Choroid plexus epithelial cell (primary cell): ENCODE data around the gene OCA2.

Source experiments
- DNase-seq: peaks from one replicate; pipeline ENCODE4 v3.0.0-alpha.2; 2010; ENCODE audit warnings: low read depth
- H3K4me3 ChIP-seq: 2 replicates; pipeline ENCODE4 v1.5.1; 2011; ENCODE audit warnings: low read depth, mild to moderate bottlenecking, control low read depth, low read length, moderate library complexity
- CTCF ChIP-seq: conservative IDR thresholded peaks from 2 replicates; pipeline ENCODE4 v1.5.1; 2011; ENCODE audit warnings: low read depth, mild to moderate bottlenecking, control low read depth, inconsistent platforms, low read length, moderate library complexity

Gene OCA2

DNA sequence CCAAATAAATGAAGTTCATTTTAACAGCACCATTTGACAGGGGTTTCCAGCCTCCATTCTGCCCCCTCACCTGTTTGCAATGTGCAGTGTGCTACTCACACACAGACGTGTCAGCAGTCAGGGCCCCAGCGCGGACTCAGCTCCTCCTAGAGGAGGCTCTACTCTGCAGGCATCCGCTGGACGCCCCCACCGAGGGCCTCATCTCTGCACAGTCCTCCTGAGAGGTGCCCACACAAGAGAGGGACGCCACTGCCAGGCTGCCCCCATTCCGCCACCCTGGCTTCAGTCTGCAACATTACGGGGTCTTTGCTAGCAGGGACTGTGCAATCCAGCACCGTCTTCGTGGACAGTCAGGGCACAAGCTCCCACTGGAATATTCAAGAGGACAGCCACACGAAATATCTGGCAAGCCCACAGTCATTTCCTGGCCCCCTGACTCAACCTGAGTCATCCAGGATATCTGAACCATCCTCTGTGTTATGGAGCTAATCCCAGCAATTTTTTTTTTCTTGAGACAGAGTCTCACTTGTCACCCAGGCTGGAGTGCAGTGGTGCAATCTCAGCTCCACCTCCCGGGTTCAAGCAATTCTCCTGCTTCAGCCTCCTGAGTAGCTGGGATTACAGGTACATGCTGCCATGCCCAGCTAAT is 255.0 kb downstream of the OCA2 start:
- TF ChIP-seq CTCF, result peak; percentile 23
- DNase-seq, result peak; percentile 46
- no peak overlapping the region for H3K4me3 ChIP-seq

- no peak overlapping the region for H3K4me3 ChIP-seq
- no peak for TF ChIP-seq CTCF
- no peak for DNase-seq
These were observed 256.0 kb downstream of the OCA2 start for GRCh38 chr15:27843146-27843545.

DNA sequence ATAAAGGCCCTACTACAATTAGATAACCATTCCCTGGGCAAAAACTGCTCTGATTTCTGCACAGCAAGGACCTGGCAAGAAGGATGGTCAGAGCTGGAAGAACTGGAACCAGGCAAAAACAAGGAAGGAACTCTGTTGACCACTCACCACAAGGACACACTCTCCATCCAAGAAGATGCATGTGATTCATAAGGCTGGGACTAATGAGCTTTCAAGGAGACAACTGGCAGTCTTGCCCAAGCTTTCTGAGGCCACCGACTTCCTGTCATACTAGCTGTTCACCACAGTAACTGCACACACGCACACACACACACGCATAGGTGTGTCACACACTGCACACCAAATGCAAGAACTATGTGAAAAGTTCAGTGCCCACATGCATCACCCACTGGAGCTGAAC is 256.6 kb downstream of the OCA2 start:
- H3K4me3 ChIP-seq, result no peak overlapping the region
- TF ChIP-seq CTCF, result no peak
- no peak for DNase-seq

- H3K4me3 ChIP-seq, result no peak overlapping the region
- TF ChIP-seq CTCF, result no peak
- no peak for DNase-seq
These were observed 263.7 kb downstream of the OCA2 start for GRCh38 chr15:27835233-27835939.

DNA sequence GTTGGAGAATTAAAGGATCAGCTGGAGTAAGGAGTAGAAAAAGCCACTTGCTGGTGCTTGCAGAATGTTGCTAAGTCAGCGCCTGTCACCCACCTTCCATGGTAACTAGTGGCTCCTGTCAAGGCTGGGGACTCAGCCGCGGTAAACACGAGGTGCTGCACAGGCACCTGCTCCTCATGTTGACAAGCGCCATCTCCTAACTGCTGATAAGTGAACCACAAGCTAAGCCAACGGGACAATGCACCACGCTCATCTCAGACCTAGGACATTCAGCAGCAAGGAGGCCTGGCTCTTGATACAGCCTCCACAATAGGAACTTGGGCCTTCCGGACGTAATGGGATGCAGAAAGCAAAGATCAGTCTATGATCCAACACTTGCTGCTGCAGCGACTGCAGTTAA is 264.4 kb downstream of the OCA2 start:
- no peak for DNase-seq
- H3K4me3 ChIP-seq, result no peak overlapping the region
- no peak for TF ChIP-seq CTCF

DNA sequence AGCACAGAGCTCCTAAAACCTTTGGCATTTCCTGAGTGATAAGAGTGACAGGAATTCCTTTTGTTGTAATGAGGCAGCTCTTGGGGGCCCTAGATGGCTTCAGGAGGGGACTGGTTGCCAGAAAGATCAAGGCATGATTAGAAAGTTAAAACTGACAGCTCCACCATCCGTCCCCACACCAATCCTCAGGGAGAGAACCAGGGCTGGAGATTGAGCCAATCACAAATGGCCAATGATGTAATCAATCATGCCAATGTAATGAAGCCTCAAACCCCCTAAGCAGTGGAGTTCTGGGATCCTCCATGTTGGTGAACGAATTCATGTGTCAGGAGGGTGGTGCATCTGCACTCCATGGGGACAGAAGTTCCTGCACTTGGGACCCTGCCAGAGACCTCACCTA is 265.1 kb downstream of the OCA2 start:
- DNase-seq, result no peak

More for the DNA sequence above, 265.1 kb downstream of the OCA2 start:
- TF ChIP-seq CTCF, result no peak
- no peak overlapping the region for H3K4me3 ChIP-seq
